GM19023 (cell line): ENCODE data around the gene POLR2F.
"Not testable (repeated sequence)": the region's sequence is repeated elsewhere in the genome, so short reads cannot be mapped to it uniquely, and the experiment has no call there.

Experiments used
- ATAC-seq: cut with Tn5 transposase; IDR thresholded peaks from one replicate; pipeline ENCODE4 v1.9.1; 2021; ENCODE audit warnings: mild to moderate bottlenecking, moderate library complexity; ENCODE audit not compliant: unreplicated experiment

Gene POLR2F

GRCh38 chr22:37925330-37925729, 28.2 kb upstream of the POLR2F start:
- no peak for ATAC-seq

- ATAC-seq: no peak
These were observed 27.7 kb upstream of the POLR2F start for GRCh38 chr22:37925767-37926166.

DNA sequence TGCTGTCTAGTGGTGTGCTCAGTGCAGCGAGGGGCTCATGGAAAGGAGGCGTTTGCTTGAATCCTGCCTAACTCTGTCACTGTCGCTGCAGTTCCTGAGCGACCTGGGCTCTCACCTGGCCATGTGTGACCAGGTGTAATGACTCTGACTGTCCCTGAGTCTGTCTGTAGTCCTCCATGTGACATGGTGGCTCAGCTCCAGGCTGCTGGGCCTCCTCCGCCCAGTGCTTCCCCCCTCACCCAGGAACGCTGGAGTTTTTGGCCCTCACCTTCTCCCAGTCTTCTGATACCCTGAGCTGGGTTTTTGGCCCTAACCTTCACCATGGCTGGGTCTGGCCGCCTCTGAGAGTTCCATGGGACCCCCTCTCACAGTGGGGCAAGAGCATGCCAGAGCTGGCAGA, 27.1 kb upstream of the POLR2F start:
- no peak for ATAC-seq

GRCh38 chr22:37926771-37927636, 26.5 kb upstream of the POLR2F start:
- ATAC-seq: no peak

DNA sequence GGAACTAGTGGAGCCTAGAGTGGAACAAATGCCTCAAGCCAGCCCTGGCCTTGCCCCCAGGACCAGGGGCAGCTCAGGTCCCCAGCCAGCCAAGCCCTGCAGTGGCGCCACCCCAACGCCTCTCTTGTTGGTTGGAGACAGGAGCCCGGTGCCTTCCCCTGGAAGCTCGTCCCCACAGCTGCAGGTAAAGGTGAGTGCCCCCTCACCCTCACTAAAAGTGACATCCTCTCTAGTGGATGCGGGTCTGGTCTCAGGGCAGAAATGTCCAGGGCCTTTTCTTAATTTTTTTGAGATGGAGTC, 25.9 kb upstream of the POLR2F start:
- ATAC-seq: no peak

- no peak for ATAC-seq
These were observed 24.1 kb upstream of the POLR2F start for GRCh38 chr22:37929390-37929789.

DNA sequence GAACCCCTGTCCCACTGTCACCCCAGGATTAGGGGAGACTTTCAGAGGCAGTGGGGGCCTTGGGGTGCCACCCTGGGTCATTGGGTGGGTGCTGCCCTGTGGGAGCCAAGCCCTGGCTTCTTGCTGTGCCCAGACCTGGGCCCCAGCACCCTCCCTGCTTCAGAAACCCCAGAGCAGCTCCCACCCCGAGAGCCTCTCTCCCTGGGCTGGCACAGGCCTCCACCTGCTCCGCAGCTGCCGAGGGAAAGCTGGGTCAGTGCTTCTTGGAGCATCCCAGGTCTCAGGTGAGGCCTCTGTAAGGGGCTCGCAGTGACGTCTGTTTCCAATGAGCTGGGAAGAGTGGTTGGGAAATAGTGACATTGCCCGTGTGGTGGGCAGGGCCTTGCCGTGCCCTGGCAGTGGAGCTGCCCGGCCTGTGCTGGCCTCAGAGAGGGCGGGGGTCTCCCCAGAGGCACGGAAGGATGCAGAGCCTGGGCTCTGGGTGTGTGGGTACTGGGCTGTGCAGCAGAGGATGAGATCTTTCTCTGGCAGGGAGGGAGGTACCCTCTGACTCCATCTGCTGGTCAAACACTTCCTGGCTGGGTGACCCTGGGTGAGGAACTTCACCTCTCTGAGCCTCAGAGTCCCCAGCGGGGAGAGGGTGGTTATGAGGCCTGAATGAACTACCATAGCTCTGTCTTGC, 23.1 kb upstream of the POLR2F start:
- no peak for ATAC-seq

DNA sequence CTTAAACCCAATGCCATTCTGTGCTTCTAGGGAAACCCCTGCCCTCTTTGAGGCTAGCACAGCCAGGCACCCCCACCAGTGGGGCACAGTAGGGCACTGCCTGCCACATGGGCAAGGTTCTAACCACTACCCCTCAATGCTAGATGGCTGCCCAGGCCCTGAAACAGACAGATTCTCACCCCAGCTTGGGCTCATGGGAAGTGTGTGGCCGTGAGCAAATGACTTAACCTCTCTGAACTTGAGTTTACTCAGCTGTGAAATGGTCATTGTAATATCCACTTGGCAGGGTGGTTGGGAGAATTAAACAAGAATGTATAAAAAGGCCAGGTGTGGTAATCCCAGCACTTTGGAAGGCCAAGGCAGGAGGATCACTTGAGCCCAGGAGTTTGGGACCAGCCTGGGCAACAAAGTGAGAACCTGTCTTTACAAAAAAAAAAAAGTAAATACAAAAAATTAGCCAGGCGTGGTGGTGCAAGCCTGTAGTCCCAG, 22.5 kb upstream of the POLR2F start:
- no peak for ATAC-seq

DNA sequence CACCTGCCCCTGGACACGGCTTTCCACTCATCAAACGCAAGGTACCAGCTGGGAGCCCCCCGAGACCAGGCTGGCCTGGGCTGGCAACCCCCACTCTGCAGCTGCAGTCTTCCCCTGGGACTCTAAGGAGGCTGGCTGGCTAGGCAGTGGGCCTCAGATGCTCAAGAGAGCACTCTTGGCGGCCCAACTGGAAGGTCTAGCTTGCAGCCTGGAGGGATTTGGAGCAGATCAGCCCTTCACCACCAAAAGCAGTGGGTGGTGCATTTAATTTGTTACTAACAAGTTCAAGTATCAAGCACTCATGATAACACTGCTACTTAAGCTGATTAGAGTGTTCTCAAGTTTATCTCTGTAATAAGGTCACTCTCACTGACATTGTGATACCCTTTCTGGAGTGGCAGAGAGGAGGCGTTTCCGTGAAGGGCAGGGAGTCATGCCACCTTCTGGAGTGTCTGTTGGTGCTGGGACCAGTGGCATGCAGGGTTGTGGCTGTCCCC, 21.6 kb upstream of the POLR2F start:
- ATAC-seq: no peak

GRCh38 chr22:37932401-37932800, 21.1 kb upstream of the POLR2F start:
- no peak for ATAC-seq

DNA sequence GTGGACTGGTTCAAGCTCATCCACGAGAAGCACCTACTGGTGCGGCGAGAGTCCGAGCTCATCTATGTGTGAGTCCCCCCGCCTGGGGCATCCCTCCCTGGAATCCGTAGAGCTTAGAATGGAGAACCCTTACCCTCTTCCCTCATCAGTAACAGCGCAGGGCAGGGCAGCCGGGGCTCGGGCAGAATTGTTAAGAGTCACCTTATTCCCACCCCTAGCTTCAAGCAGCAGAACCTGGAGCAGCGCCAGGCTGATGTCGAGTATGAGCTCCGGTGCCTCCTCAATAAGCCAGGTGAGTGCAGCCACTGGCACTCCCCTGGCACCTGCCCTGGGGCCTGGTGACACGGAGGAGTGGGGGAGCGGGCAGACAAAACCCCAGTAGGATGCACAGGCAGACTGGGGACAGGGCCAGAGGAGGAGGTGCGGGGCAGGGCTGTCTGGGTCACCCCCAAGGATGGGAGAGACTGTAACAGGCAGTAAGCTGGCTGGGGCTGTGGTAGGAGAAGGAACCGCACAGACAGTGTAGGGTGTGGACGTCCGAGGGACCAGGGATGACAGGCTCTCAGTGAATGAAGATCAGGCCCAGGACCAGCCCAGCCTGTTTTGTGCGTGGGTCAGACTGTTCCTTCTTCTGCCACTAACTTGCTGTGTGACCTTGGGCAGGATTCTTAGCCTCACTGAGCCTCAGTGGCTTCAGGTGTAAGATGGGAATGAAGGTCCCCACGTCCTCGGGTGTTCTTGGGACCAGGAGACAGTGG, 20.5 kb upstream of the POLR2F start:
- no peak for ATAC-seq

GRCh38 chr22:37933711-37934376, 19.7 kb upstream of the POLR2F start:
- peak; percentile 70 for ATAC-seq

GRCh38 chr22:37940698-37941376, 12.7 kb upstream of the POLR2F start:
- no peak for ATAC-seq

DNA sequence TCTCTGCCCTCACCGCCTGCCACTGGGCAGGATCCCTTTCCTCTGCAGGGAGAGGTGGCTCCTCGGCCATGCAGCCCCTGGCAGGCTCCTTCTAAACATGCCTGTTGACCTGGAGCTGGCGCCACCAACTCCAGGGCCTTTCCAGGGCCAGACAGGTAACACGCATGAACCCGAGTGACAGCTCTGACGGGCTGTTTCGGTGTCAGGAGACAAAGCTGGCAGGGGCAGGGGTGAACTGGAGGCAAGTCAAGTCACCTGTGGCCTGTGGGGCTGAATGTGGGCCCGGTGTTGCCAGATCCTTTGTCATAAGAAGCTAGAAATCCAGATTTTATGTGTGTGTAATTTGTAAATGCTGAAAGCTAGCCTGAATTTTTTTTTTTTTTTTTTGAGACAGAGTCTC, 11.4 kb upstream of the POLR2F start:
- no peak for ATAC-seq

DNA sequence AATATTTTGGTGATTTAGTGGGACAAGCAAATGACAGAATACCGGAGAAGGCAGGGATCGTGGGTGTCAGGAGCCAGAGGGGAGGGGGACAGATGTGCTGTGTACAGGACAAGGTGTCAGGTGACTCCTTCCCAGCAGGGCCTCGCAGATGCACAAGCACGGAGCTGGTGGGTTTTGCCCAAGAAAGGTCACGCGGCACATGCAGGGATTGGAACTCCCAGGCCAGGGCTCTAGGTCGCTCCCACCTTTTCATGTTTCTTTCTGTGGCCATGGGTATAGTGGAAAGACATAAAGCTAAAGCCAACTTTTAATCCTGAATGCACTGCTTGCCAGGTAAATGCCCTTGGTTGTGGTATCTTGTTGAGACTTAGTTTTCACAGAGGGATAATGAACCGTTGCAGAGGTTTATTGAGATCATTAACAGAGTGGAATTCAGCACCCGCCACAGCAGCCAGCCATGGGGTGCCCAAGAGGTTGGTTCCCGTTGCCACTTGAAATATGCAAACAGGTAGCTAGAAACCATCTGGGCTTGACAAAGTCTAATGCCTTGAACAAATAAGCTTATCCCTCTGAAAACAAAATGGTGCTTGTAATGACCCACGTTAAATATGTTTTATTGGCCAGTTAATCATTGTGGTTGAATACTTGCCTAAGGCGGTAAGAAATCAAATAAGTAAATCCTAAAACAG, 10.2 kb upstream of the POLR2F start:
- ATAC-seq: no peak

DNA sequence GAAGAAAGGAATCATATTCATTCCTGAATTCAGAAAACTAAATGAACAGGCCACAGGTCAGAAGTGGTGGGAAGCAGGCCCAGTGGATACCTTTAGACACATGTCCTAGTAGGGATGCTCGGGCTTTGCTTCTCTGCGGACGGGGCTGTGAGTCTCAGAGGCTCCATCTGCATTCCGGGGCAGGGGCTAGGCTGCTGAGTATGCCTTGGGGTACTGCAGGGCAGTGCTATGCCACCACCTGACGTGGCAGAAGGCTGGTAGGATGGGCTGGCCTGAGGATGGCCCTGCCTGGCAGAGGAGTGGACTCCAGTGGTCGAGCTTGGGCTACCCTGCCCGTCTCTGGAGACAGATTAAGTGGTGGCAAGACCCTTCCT, 9.7 kb upstream of the POLR2F start:
- no peak for ATAC-seq

- not testable (repeated sequence) for ATAC-seq
These were observed 9.1 kb upstream of the POLR2F start for GRCh38 chr22:37944423-37944822.

DNA sequence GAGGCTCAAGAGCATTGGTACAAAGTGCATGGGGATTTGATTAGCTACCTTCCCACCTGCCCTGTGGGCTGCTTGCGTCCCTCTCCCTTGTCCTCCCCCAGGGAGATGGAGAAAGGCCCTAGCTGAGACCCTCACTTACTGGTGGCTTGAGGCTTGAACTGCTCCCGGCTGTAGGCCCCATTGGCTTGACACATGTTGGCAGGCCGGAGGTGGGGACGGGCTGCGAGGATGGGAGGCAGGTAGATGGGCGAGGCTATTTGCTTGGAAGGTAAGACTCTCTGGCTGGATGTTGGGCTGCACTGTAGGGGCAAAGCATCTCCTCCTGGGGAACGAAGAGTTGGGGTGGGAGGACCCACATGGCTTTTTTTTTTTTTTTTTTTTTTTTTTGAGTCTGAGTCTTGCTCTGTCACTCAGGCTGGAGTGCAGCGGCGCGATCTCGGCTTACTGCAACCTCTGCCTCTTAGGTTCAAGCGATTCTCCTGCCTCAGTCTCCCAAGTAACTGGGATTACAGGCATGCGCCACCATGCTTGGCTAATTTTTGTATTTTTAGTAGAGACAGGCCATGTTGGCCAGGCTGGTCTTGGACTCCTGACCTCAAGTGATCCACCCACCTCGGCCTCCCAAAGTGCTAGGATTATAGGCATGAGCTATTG, 6.2 kb upstream of the POLR2F start:
- ATAC-seq: not testable (repeated sequence)

DNA sequence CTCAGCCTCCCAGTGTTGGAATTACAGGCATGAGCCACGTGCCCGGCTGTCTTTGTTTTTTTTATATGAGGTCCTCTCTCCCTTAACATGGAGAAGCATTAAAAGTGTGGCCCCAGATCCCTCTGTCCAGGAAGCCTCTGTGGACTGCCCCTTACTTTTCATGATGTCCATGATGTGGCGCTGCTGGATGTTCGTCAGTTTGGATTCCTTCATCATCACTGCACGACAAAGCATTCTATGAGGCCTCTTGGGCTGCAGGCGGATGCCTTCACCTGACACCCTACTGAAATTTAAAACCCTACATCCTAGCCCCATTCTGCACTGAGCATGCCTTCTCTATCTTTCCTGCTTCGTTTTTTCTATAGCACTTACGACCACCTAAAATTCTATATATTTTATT, 2.2 kb upstream of the POLR2F start:
- ATAC-seq: no peak
